Nephron progenitor cell (in vitro differentiated cells): ENCODE data around the gene UBE2V1.

Source experiments
- DNase-seq: peaks from one replicate; pipeline ENCODE4 v3.0.0; 2021
- H3K27ac Mint-ChIP-seq: 2 replicates; pipeline ENCODE4 v1.8.0; 2021; ENCODE audit warnings: mild to moderate bottlenecking, moderate library complexity, mixed read lengths
- H3K27me3 Mint-ChIP-seq: 2 replicates; pipeline ENCODE4 v1.8.0; 2021; ENCODE audit warnings: mild to moderate bottlenecking, low read depth, mixed read lengths; ENCODE audit not compliant: poor library complexity
- H3K36me3 Mint-ChIP-seq: 2 replicates; pipeline ENCODE4 v1.8.0; 2021; ENCODE audit warnings: low read depth, mixed read lengths
- H3K4me1 Mint-ChIP-seq: 2 replicates; pipeline ENCODE4 v1.8.0; 2021; ENCODE audit warnings: mixed read lengths
- H3K4me3 Mint-ChIP-seq: 2 replicates; pipeline ENCODE4 v1.8.0; 2021; ENCODE audit warnings: mild to moderate bottlenecking, moderate library complexity, mixed read lengths
- H3K9me3 Mint-ChIP-seq: 2 replicates; pipeline ENCODE4 v1.8.0; 2021; ENCODE audit warnings: mild to moderate bottlenecking, moderate library complexity, mixed read lengths
- CTCF ChIP-seq: fragments of 200-600 bp; sonication (generic); IDR thresholded peaks from 2 replicates; pipeline ENCODE4 v1.5.0; 2021; ENCODE audit warnings: antibody characterized with exemption

The UBE2V1 gene

GRCh38 chr20:50115041-50115512 is 2.1 kb upstream of the UBE2V1 start:
- H3K9me3 Mint-ChIP-seq = no peaks in the 10 kb centered on the region
- peak overlapping the region; percentile 95 for H3K4me3 Mint-ChIP-seq
- peak overlapping the region; percentile 23 for H3K27ac Mint-ChIP-seq
- DNase-seq = no peak
- peaks cover 9% of the 10 kb centered on the region for H3K36me3 Mint-ChIP-seq
- H3K4me1 Mint-ChIP-seq = peaks cover 60% of the 10 kb centered on the region
- no peaks in the 10 kb centered on the region for H3K27me3 Mint-ChIP-seq
- TF ChIP-seq CTCF = no peak

- Mint-ChIP-seq H3K4me1 (peaks cover 71% of the 10 kb centered on the region), H3K27me3 (no peaks in the 10 kb centered on the region), H3K9me3 (no peaks in the 10 kb centered on the region), H3K36me3 (peaks cover 17% of the 10 kb centered on the region), H3K27ac (peak overlapping the region; percentile 99), H3K4me3 (peak overlapping the region; percentile 95)
- no peak for TF ChIP-seq CTCF
- DNase-seq = no peak
Measured at GRCh38 chr20:50113420-50114224, 672 bp upstream of the UBE2V1 start.

GRCh38 chr20:50111829-50112495 is 988 bp downstream of the UBE2V1 start:
- TF ChIP-seq CTCF = no peak
- peaks cover 88% of the 10 kb centered on the region for H3K4me1 Mint-ChIP-seq
- H3K4me3 Mint-ChIP-seq = peak overlapping the region; percentile 95
- DNase-seq = no peak
- H3K27me3 Mint-ChIP-seq = no peaks in the 10 kb centered on the region
- no peaks in the 10 kb centered on the region for H3K9me3 Mint-ChIP-seq
- H3K27ac Mint-ChIP-seq = peak overlapping the region; percentile 96
- peaks cover 24% of the 10 kb centered on the region for H3K36me3 Mint-ChIP-seq

GRCh38 chr20:50111120-50111828 is 1.7 kb downstream of the UBE2V1 start:
- H3K27me3 Mint-ChIP-seq = no peaks in the 10 kb centered on the region
- H3K4me1 Mint-ChIP-seq = peaks cover 89% of the 10 kb centered on the region
- H3K4me3 Mint-ChIP-seq = peak overlapping the region; percentile 95
- DNase-seq = no peak
- H3K27ac Mint-ChIP-seq = peak overlapping the region; percentile 96
- no peaks in the 10 kb centered on the region for H3K9me3 Mint-ChIP-seq
- peaks cover 24% of the 10 kb centered on the region for H3K36me3 Mint-ChIP-seq
- TF ChIP-seq CTCF = no peak

- no peaks in the 10 kb centered on the region for H3K27me3 Mint-ChIP-seq
- no peaks in the 10 kb centered on the region for H3K9me3 Mint-ChIP-seq
- peak overlapping the region; percentile 95 for H3K4me3 Mint-ChIP-seq
- H3K36me3 Mint-ChIP-seq = peaks cover 24% of the 10 kb centered on the region
- no peak for TF ChIP-seq CTCF
- no peak for DNase-seq
- H3K27ac Mint-ChIP-seq = peak overlapping the region; percentile 78
- peaks cover 80% of the 10 kb centered on the region for H3K4me1 Mint-ChIP-seq
Measured at GRCh38 chr20:50110141-50111047, 2.6 kb downstream of the UBE2V1 start.
